Activated T-cell treated with anti-CD3 and anti-CD28 coated beads for 4 hours (primary cell): ENCODE measurements around the gene PLOD1.

Source experiments
- DNase-seq: peaks from one replicate; pipeline ENCODE4 v3.0.0-alpha.2; 2020

PLOD1 gene

DNA sequence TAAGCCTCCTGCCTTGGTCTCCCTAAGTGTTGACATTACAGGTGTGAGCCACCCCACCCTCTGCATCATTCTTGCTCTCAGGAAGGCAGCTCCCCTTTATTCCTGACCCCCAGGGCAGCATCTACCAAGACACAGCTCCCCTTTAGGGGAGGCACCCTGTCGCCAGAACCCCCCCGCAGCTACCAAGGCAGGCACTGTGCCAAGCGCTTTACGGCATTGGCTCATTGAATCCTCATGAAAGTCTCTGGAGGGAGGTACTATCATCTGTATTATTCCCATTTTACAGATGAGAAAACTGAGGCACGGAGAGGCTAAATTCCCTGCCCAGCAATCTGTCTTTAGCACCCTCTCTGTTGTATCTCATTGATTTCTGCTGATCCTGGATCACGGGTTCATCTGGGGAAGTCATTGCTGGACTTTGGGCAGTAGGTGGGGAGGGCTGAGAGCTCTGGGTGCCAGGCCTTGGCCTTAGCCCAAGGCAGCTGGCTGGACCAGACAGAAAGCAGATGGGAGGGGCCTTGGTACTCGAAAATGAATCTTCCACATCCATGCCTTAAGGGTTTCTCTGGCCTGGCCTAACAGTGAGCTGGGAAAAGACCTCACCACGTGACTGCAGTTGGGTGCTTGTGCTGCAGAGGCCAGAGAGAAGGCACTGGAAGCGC is 5.9 kb downstream of the PLOD1 start:
- no peak for DNase-seq

DNA sequence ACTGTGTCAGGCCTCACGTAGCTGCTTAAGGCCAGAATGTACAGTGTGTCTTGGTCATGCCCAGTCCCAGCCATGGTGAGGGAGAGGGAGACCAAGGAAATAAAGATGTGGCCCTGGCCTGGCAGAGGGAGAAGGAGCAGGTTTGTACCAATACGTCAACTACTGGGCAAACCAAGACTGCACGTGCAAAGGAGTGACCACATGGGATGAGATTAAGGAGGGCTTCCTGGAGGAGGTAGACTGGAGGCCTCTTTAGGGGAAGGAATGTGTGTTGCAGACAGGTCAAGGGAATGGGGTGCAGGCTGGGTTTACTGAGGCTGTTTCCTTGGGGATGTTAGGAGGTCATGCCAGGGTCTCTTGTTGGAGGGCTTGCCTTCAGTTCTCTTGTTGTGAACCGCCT is 7.8 kb downstream of the PLOD1 start:
- DNase-seq, result no peak

DNA sequence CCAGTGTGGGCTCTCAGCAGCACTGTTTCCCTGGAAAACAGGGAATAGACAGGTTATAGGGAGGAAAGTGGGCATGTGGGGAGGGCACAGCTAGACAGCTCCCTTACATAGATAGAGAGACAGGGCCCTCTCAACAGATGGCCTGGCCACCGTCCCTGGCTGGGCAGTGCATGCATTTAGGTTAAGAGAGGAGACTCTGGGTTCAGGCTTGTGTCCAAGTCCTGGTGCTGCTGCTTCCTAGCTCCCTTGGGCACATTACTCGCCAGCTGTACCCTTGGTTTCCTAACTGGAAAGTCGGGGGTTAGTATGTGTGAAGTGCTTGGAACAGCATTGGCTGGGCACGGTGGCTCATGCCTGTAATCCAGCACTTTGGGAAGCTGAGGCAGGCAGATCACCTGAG is 9.1 kb downstream of the PLOD1 start:
- no peak for DNase-seq

DNA sequence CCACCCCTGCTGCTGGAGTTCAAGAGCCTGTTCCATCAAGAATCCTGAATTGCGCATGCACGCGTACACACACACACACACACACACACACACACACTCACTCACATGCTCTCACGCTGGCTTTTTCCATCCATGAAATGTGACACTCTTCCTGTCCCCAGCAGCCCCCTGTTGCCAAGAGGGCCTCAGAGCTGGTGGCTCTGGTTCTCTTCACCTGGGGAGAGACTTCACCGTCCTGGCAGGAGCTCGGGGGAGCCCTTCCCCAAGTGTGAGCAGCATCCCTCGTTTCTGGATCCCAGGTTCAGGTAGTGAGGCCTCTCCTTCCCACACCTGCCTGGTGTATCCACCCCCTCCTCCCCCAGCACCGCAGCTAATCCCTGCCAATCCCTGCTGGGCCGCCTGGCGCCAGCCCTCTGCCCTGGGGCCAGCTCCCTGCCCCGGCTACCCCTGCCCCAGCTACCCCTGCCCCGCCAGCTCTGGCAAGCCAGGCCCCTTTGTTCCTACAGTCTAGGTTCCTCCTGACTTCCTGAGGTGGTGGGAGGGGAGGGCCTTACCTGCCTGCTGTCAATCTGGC is 9.9 kb downstream of the PLOD1 start:
- DNase-seq, result no peak

DNA sequence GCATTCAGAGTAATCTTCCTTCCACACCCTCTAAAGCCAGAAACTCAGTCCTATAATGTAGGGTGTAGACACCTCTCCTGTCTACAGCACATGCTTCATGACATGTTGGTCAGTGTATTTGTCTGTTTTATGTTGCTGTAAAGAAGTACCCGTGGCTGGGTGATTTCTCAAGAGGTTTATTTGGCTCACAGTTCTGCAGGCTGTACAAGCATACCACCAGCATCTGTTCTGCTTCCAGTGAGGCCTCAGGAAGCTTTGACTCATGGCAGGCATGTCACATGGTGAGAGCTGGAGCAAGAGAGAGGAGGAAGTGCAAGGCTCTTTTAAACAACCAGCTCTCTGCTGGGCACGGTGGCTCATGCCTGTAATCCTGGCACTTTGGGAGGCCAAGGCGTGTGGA is 12.1 kb downstream of the PLOD1 start:
- DNase-seq, result no peak

DNA sequence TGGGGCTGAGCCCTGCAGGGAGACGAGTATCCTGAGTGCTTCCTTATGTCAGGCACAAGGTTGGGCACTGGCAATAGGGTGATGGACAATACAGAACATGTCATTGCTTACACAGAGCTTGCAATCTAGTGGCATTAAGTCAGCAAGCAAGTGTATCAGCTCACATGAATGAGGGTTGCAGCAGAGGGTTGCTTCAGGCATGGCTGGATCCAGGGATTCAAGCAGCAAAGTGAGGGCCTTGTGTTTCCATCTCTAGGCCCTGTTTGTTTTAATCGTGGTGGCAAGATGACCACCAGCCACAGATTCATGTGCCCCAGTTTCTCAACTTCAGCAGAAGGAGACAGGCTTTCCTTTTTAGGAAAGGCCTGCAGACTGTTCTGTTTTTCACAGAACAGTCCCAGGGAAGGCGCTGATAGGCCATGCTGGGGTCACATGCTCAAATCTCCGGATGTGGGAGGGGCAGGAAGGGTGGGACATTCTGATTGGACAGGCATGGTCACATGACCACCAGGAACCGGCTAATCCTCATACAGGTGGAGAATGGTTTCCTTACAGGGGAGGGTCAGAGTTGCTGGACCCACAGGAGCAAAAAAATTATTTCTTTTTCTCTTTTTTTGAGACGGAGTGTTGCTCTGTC is 14.4 kb downstream of the PLOD1 start:
- no peak for DNase-seq

DNA sequence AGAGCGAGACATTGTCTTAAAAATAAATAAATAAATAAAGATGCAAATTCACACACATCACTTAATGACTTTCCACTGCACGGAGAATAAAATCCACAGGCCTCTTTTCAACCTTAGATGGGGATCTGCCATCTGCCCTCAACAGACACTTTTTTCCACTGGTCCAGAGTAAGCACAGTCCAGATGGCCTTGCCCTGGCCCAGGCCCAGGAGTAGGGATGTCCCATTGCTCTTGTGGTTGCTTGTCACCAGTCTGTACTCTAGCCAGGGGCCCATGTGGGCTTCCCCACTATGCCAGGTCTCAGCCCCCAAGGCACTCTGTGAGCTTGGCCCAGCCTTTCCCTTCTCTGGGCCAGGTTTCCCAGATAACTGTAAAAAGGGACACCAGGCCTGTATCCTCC is 17.4 kb downstream of the PLOD1 start:
- no peak for DNase-seq

DNA sequence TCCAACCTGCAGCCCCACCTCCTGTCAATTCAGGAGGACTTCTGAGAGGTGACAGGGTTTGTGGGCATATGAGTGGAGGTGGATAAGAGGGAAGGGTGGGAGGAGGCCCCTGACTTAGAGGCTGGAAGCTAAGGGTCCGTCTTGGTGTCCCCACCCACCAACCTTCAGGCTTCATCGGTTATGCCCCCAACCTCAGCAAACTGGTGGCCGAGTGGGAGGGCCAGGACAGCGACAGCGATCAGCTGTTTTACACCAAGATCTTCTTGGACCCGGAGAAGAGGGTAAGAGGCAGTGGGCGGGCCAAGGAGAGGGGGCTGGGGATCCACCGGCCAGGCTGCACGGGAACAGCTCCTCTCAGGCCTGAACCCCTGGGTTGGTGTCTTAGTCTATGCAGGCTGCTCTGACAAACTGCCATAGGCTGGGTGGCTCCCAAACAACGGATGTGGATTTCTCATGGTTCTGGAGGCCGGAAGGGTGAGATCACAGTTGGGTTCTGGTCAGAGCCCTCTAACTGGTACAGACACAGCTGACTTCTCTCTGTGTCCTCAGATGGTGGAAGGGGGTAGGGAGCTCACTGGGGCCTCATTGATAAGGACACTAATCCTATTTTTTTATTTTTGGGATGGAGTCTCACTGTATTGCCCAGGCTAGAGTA is 18.1 kb downstream of the PLOD1 start:
- no peak for DNase-seq

DNA sequence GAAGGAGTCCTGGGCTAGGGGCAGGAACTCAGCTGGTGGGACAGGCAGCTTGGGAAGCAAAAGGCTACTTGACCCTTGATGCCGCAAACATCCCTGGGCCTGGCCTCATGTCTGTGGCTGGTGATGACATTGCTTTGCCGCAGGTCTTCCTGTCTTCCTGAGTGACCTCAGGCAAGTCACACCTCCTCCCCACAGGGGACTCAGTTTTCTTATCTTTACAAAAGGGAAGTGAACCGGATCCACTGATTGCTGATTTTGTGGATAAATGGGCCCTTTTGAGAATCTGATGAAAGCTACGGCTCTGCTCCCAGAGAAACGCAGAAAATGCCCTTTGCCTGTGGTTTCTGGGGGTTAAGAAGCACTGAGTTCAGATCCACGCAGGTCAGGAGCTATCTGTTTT is 20.7 kb downstream of the PLOD1 start:
- no peak for DNase-seq

DNA sequence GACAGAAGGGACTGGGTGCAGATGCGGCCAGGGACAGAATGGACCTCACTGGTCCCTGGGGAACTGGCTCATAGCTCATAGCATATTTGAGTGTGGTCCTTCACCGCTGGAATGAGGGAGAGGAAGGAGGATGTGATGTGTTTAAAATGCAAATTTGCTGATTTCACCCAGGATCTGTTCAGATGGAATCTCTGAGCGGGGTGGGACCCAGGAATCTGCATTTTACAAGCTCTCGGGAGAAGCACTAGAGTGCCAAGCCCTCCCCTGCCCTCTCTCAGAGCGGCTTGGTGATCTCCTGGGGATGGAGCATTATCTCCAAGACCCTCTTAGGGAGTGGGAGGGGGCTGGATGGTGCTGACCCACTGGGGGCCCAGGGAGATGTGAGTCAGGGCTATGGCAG is 22.9 kb downstream of the PLOD1 start:
- DNase-seq, result no peak

DNA sequence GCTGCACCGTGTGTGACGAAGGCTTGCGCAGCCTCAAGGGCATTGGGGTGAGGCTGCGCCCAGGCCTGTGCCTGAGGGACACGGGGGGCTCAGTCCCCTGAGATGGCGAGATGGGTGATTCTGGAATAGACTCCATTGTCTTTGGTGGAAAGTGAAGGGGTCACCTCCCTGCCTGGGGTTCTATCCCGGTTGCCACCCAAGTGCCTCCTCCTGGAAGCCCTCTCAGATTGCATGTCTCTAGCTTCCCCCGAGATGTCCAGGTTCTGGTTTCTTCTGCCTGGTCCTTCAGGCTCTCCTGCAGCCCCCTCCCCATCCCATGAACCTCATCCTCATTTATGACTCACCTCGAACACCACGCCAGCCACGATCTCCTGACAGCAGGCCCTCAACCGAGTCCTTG is 23.4 kb downstream of the PLOD1 start:
- DNase-seq, result no peak

DNA sequence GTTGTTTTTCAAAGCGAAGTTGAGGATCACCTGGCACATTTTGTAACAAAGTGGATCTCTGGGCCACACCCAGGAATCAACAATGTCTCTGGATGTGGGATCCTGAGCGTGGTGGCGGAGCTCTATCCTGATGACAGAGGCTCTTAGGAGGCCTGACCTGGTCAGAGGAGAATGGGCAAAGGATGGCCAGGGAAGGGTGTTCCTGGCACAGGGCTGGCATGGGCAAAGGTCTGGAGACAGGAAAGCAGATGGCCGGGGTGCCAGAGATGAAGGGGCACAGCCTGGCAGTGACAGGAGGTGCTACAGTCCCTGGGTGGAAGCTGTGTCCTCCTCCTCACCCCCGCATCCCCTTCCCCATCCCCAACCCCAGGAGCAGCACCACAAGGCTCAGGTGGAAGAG is 25.8 kb downstream of the PLOD1 start:
- no peak for DNase-seq

DNA sequence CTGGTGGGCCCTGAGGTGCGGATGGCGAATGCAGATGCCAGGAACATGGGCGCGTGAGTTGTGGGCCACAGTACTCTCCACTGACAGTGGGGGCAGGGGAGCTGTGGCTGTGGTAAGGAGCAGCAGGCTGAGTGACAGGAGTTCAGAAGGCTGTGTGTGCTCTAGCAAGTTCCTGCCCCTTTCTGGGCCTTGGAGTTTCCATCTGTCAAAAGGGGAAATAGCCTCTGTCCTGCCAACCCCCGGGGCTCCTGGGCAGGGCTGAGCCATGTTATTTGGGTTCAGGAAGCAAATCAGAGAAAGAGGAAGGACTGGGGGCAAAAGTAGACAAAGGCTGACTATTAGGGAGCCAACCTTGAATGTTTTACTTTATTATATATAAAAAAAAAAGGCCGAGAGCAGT is 26.2 kb downstream of the PLOD1 start:
- DNase-seq, result no peak

DNA sequence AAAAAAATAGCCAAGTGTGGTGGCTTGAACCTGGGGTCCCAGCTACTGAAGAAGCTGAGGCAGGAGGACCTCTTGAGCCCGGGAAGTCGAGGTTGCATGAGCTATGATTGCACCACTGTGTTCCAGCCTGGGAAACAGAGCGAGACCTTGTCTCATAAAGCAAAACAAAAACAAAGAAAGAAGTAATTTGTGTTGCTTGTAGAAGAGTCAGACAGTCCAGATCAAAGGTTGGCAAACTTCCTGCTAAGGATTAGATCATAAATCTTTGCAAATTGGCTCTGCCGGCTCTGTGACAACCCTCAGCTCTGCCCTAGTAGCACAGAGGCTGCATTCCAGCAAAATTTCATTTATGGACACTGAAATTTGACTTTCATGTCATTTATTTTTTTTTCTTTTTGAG is 26.7 kb downstream of the PLOD1 start:
- no peak for DNase-seq

DNA sequence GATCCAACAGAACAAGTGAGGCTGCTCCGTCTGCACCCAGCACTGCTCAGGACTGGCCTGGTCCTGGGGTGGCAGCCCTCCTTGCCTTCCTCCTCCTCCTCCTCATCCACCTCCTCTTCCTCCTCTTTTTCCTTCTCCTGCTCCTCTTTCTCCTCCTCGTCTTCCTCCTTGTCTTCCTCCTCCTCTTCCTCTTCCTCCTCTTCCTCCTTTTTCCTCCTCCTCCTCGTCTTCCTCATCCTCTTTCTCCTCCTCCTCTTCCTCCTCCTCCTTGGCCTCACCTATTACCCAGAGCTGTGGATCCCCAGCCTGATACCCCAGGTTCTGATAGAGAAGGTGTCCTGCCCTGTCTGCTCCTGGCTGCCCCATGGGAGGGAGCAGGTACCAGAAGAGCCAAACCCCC is 29.1 kb downstream of the PLOD1 start:
- no peak for DNase-seq

DNA sequence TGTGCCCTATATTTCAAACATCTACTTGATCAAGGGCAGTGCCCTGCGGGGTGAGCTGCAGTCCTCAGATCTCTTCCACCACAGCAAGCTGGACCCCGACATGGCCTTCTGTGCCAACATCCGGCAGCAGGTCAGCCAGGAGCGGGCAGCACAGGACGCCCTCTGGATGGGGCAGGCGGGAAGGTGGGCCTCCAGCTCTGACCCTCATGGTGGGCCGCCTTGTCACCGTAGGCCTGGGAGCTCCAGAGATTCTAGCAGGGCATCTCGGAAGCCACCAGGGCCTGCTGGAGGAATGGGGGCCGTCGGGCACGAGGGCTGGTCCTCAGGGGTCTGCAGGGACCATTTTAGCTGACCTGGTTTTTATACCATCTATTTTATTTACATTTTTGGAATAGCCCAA is 30.1 kb downstream of the PLOD1 start:
- no peak for DNase-seq

DNA sequence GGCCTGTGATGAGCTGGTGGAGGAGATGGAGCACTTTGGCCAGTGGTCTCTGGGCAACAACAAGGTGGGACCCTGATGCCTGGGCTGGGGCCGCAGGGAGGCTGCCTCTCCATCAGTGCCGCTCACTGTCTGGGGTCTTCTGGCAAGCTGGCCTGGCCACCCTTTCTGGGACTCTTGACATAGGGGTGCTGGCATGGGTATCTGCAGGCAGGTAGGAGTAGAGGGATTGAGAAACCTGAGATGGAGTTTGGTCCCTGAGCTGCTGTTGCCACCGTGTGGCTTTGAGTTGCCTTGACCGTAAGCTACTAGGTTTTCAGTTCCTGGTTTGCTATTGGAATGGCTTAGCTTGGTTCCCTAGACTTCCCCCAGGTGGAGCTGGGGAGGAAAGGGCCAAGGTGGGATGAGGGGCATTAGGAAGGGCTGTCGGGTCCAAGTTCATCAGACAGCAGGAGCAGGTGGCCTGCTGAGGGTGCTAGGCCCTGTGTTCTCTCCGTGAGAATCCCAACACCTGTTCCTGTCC is 32.6 kb downstream of the PLOD1 start:
- DNase-seq, result no peak

DNA sequence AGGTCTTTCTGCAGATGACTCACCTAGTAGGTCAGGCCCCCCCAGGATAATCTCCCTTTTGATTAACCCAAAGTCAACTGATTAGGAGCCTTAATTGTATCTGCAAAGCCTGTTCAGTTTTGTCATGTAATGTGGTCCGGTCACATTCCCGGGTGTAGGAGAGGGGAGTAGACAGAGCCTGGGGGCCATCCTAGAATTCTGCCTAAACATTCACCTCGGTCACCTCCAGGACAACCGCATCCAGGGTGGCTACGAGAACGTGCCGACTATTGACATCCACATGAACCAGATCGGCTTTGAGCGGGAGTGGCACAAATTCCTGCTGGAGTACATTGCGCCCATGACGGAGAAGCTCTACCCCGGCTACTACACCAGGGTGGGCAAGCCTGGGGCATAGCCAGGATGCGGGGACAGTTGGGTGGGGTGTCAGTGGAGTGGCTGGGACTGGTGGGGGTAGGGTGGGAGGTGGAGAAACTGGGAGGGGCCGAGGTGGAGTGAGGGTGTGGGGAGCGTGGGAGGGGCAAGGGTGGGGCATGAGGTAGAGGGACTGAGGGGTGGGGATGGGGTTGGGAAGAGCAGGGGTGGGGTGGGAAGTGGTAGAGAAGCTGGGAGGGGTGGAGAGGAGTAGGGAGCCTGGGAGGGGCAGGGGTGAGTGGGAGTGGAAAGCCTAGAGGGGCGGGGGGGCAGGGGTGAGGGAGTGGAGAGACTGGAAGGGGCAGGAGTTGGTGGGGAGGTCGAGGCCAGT is 36.1 kb downstream of the PLOD1 start:
- DNase-seq, result no peak

DNA sequence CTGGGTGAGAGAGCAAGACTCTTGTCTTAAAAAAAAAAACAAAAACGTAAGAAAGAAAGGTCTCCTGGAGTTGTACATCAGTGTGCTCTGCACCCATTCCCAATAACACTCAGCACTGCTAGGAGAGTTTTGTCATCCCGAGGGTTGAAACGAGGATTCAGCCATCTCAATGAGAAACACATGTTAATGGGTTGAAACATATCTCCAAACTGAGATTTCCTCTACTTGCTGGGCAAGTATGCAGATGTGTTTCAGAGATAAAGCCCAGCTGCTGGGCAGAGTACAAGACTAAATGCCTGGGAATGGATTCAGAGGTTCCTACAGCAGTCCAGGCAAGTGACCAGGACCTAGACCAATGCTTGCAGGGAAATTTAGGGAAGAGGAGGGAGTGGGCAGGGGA is 43.1 kb downstream of the PLOD1 start:
- no peak for DNase-seq

DNA sequence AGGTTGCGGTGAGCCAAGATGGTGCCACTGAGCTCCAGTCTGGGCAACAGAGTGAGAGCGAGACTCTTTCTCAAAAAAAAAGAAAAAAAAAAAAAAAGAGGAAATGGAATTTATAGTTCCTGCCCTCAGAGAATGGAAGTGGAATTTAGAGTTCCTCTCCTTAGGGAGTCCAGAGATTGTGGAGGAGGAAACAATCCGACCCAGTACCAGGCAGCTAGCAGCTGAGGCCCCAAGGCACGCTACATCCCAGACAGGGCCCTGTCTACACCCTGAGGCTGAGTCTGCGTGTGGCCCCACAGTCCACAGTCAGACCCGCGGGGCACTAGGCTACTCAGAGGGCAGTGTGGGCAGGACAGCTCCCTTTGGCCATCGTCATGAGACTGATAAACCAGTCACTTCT is 43.8 kb downstream of the PLOD1 start:
- DNase-seq, result no peak

DNA sequence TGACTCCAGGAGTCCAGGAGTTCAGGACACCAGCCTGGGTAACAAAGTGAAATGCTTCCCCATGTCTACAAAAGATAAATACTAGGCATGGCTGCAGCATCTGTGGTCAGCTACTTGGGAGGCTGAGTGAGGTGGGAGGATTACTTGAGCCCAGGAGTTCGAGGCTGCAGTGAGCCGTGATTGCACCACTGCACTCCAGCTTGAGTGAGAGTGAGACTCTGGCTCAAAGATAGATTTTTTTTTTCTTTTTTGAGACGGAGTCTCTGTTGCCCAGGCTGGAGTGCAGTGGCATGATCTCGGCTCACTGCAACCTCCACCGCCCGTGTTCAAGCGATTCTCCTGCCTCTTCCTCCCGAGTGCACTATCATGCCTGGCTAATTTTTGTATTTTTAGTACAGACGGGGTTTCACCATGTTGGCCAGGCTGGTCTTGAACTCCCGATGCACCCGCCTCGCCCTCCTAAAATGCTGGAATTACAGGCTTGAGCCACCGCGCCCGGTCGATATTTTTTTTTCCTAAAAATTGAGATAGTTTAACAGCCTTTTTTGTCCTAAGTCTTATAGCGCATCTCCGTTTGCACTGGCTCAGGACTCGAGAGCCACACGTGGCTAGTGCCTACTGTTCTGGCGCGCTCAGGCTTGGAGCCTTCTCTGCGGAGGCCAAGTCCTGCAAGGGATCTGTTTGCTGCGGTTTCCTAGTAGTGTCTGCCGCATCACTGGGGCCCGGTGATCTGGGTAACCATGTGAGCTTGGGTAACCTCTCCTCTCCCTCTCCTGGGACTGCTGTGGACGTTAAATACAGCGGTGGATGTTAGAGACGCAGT is 44.7 kb downstream of the PLOD1 start:
- DNase-seq, result no peak
